GM12891 (cell line): ENCODE measurements around the gene C16orf89.

Experiments used
- PAX5 ChIP-seq: IDR thresholded peaks from 2 replicates; pipeline ENCODE4 v1.6.1; 2011; ENCODE audit warnings: low read length, moderate library complexity, mild to moderate bottlenecking; ENCODE audit not compliant: insufficient read depth, severe bottlenecking
- POLR2A ChIP-seq: IDR thresholded peaks from 2 replicates; pipeline ENCODE4 v1.6.1; 2011; ENCODE audit warnings: low read depth, low read length, control low read depth
- POLR2AphosphoS5 ChIP-seq: IDR thresholded peaks from 2 replicates; pipeline ENCODE4 v1.6.1; 2011; ENCODE audit warnings: low read depth, low read length, control low read depth
- SPI1 ChIP-seq: IDR thresholded peaks from 2 replicates; pipeline ENCODE4 v1.6.1; 2011; ENCODE audit warnings: low read depth, low read length, control low read depth
- TAF1 ChIP-seq: IDR thresholded peaks from 2 replicates; pipeline ENCODE4 v1.6.1; 2011; ENCODE audit warnings: low read depth, low read length, control low read depth

GRCh38 chr16:5022521-5022920 is 43.2 kb downstream of the C16orf89 start:
- TF ChIP-seq TAF1 (no peak), POLR2A (no peak), POLR2AphosphoS5 (no peak), SPI1 (no peak), PAX5 (no peak)
